Measurements from ENCODE around the gene ADARB2.
"Not testable (repeated sequence)": the region's sequence is repeated elsewhere in the genome, so short reads cannot be mapped to it uniquely, and the experiment has no call there.

The ADARB2 gene

DNA sequence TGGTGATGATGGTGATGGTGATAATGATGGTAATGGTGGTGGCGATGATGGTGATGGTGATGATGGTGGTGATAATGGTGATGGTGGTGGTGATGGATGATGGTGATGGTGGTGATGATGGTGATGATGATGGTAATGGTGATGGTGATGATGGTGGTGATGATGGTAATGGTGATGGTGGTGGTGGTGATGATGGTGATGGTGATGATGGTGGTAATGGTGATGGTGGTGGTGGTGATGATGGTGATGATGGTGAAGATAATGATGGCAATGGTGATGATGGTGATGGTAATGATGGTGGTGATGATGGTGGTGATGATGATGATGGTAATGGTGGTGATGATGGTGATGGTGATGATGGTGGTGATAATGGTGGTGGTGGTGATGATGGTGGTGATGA lies 517.5 kb downstream of the ADARB2 start:
- in situ Hi-C loops (cut with HindIII; ENCODE audit: low sequenced_read_pairs), result not testable (repeated sequence)

DNA sequence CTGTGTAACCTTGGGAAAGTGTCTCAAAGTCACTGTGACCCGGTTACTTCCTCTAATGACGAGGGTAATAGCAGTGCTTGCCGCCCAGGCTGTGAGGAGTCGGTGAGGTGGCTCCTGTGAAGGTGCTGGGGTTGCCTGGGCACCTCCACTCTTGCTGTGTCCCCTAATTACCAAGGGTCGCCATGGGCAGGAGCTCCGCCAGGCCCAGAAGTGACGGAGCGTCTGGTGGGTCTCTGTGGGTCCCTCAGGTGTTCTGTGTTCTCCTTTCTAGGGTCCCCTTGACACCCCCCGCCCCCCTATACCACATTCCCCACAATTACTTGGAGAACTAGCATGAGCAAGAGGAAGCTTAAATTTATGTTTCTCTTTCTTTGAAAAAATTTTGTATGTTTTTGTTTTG lies 519.7 kb downstream of the ADARB2 start:
- in situ Hi-C loops (cut with HindIII; ENCODE audit: low sequenced_read_pairs), result no loop called here

DNA sequence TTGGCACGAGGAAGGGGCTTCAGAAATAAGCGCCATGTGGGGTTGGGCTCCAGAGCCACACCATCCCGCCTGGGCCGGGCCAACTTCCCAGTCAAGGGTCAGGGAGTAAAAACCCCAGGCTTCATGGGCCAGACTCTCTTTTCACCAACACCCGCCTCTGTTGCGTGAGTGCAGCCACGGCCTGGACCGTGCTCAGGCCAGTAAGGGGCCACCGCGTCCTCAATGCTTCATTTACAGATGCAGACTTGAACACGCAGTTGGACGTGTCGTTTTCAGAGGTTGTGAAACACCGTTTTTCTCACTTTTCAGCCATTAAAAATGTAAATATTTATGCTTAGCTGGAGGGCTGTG lies 520.1 kb downstream of the ADARB2 start:
- in situ Hi-C loops (cut with HindIII; ENCODE audit: low sequenced_read_pairs), result no loop called here

DNA sequence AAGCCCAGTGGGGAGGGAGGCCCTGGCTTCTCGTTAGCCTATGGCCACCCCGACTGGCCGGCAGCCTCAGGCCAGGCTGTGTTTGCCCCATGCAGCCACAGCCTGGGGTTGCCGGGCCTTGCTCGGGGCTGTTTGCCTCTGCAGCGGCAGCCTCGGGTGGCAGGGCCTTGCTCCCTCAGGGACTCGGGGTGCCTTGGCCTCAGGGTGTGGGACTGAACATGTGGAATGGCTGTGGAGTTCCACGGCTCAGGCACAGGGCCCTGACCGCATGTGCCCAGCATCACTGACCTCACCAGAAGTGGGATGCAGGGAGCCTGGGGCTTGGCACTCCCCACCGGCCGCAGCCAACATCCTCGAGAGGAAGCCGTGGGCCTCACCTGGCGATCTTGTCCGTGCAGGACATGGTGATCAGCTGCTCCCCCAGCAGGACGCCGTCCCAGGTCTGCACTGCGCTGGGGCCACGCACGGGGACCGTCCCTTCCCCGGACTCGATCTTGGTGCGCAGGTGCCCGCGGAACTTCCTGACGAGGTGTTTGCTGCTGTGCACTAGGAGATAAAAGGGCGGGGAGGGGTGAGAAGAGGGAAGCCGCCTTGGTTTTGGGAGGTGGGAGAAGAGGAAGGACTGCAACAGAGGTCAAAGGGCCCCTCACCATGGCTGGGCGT lies 520.6 kb downstream of the ADARB2 start:
- in situ Hi-C loops (cut with HindIII; ENCODE audit: low sequenced_read_pairs), result no loop called here

DNA sequence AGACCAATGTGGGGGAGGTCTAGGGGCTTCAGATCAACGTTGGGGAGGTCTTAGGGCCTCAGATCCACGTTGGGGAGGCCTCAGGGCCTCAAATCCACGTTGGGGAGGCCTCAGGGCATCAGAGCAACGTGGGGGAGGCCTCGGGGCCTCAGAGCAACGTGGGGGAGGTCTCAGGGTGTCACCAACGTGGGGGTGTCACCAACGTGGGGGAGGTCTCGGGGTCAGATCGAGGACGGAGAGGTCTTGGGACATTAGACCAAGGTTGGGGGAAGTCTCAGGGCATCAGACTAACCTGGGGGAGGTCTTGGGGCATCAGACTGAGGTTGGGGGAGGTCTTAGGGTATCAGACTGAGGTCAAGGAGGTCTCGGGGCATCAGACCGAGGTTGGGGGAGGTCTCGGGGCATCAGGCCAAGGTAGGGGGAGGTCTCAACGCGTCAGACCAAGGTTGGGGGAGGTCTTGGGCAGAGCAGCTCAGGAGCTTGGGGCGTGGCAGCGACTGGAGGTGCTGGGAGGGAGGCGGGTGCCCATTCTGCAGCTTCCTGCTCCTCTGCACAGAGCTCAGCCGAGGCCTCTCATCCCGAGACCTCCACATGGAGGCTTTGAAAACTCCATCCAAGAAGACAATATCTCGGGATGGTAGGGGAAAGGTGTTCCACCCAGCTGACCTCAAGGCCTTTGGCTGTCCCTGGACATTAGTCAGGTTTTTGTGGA lies 521.3 kb downstream of the ADARB2 start:
- in situ Hi-C loops (cut with HindIII; ENCODE audit: low sequenced_read_pairs), result no loop called here

GRCh38 chr10:1214882-1215540 lies 522.3 kb downstream of the ADARB2 start:
- in situ Hi-C loops (cut with HindIII; ENCODE audit: low sequenced_read_pairs), result no loop called here

- in situ Hi-C loops (cut with HindIII; ENCODE audit: low sequenced_read_pairs), result no loop called here
These were observed 523.2 kb downstream of the ADARB2 start for GRCh38 chr10:1214071-1214675.

DNA sequence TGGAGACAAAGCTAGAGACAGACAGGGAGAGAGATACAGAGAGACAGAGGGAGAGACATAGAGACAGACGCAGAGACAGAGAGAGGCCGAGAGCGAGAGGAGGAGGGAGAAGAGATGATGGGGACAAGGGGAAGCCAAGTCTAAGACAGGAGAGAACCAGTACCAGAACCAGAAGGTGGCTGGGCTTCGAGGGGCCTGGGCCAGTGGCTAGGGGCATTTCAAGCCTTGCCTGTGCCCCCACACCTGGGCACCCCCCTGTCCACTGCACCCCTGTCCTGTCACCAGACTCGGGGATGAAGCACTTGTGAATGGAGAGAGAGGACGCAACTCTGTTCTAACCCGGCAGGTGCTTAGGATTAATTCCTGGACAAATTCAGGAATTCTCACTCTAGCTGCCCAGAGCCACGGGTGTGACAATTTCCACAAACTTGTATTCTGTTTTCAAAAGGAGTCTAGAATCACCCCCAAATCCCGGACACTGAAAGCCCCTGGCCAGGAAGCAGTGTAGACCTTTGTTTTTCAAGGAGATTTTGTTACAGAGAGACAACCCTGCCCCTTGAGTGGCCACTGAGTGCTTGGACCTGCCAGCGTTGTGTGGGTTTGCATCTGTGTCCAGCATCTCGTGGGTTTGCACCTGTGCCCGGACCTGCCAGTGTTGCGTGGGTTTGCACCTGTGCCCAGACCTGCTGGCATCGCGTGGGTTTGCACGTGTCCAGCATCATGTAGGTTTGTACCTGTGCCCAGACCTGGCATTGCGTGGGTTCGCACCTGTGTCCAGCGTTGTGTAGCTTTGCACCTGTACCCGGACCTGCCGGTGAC lies 523.9 kb downstream of the ADARB2 start:
- in situ Hi-C loops (cut with HindIII; ENCODE audit: low sequenced_read_pairs), result no loop called here

- in situ Hi-C loops (cut with HindIII; ENCODE audit: low sequenced_read_pairs), result no loop called here
These were observed 524.7 kb downstream of the ADARB2 start for GRCh38 chr10:1212571-1213141.

DNA sequence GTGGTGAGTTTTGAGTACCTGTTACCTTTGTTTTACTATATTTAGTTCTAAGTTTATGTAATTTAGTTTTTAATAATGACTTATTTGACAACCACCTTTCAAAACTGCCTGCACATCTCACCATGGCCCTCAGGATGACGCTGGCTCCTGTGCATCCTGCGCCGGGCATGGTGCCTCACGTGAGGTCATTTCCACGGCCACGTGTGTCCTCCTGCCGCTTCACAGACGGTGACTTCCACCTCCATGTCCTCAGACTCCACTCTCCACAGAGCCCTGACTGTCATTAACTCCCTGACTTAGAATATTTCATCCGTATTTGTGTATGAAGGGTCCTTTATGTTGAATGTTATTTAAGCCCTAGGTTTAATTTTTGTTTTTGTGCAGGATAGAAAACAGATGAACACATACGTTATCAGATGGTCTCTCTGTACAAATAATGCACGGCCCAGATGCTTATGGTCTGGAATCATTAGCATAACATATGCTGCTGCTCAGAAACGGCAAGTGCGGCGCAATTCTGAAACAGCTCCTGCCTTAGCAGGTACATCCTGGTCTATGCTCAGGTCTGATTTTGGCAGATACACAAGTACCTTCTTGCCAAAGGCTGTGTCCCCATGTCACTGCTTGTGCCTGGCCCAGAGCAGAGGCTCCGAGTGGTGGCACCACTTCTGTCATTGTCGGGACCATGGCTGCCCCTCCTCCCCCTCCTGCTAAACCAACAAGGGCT lies 525.3 kb downstream of the ADARB2 start:
- in situ Hi-C loops (cut with HindIII; ENCODE audit: low sequenced_read_pairs), result no loop called here

DNA sequence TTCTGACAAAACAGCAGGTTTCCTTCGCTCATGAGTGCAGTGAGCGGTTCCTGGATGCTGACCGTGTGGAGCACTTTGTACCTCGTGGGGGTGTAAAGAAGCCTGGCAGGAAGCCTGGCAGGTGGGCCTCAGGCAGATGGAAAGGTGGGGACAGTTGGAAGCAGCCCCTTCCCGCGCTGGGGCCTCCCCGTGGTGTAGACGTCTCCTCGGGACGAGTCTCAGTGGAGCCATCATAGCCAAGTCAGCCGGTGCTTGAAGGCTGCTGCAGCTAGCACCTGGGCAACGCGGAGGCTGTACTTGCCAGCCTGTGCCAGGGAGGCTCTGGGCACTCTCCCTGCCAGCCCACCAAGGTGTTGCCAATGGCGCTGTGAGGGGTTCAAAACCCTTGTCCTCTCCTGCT lies 526.7 kb downstream of the ADARB2 start:
- in situ Hi-C loops (cut with HindIII; ENCODE audit: low sequenced_read_pairs), result no loop called here

DNA sequence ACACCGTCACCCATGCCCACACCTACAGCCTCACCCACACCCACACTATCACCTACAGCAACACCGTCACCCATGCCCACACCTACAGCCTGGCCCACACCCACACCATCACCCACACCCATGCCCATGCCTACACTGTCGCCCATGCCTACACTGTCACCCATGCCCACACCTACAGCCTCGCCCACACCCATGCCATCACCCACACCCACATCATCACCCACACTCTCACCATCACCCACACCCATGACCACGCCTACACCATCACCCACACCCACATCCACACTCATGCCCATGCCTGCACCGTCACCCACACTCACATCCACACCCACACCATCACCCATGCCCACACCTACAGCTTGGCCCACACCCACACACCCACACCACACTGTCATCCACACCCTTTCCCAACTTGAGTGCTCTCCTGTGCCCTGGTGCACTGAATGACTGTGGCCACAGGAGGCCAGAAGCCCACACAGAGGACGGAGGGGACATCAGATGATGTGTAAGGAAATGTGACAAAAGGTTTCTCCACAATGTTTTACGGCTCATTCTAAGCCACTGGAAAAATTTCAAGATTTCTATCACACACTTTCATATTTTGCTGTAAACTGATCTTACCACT lies 527.9 kb downstream of the ADARB2 start:
- in situ Hi-C loops (cut with HindIII; ENCODE audit: low sequenced_read_pairs), result no loop called here

- in situ Hi-C loops (cut with HindIII; ENCODE audit: low sequenced_read_pairs), result no loop called here
These were observed 528.7 kb downstream of the ADARB2 start for GRCh38 chr10:1208366-1209311.

DNA sequence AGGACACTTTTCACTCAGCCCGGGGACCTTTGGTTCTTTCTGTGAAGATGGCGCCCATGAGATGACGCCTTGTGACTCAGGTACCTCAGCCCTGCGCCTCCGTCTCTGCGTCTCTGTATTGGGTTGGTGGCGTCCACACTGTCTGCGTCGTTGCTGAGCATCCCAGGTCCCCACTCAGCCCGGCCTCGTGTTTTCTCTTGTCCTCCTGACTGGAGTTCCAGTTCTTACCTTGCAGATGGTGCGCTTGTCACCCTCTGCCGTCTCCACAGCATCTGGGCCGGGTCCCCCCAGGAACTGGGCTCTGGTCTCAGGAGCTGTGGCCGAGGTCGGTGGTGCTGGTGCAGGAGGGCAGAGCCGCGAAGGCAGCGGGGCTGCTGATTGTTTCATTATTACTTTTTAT lies 530.7 kb downstream of the ADARB2 start:
- in situ Hi-C loops (cut with HindIII; ENCODE audit: low sequenced_read_pairs), result no loop called here

DNA sequence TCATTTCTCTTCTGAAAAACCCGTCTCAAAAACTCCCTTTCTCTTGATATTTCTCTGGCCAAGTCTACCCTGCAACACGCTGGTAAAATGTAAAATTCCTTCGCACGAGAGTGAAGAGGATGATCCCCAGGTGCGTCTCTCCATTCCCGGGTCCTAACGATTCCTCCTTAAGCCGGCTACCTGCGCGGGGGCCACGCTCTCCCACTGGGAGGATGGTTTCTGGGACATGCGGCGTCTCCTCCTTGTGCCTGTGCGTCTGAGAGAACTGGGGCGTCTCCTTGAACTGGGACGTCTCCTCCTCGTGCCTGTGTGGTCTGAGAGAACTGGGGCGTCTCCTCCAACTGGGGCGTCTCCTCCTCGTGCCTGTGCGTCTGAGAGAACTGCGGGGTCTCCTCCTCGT lies 531.2 kb downstream of the ADARB2 start:
- in situ Hi-C loops (cut with HindIII; ENCODE audit: low sequenced_read_pairs), result no loop called here

DNA sequence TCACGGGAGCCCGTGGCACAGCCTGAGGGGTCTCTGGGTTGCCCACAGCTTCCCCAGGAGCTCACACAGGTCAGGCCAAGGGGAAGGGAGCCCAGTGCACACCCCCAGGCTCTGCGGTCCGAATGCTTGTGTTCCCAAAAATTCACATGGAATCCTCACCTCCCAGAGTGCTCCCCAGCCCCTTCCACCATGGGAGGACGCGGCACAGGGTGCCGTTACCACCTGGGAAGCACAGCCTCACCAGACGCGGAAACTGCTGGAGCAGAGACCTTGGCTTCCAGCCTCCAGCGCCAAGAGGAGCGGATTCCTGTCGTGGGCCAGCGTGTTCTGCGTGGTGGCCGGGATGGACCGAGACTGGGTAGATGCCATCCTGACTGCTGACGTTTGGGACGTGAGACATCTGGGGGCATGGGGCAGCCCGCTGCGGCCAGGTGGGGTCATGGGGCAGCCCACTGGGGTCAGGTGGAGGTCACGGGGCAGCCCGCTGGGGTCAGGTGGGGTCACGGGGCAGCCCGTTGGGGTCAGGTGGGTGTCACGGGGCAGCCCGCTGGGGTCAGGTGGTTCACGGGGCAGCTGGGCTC lies 531.8 kb downstream of the ADARB2 start:
- in situ Hi-C loops (cut with HindIII; ENCODE audit: low sequenced_read_pairs), result no loop called here

GRCh38 chr10:1204434-1205326 lies 532.6 kb downstream of the ADARB2 start:
- in situ Hi-C loops (cut with HindIII; ENCODE audit: low sequenced_read_pairs), result no loop called here
